Brain microvascular endothelial cell (primary cell): ENCODE data around the gene BRD1.
A peak's percentile ranks its signal among the peaks of the same experiment; 100 is the strongest.

Source experiments
- DNase-seq: peaks from one replicate; pipeline ENCODE4 v3.0.0-alpha.2; 2020
- H3K27ac ChIP-seq: fragments of 250-450 bp; sonication (Bioruptor Pico); 2 replicates; pipeline ENCODE4 v1.5.1; 2020; ENCODE audit warnings: mild to moderate bottlenecking, moderate library complexity
- H3K27me3 ChIP-seq: fragments of 250-450 bp; sonication (Bioruptor Pico); replicated peaks from 2 replicates; pipeline ENCODE4 v1.5.1; 2020; ENCODE audit warnings: mild to moderate bottlenecking
- H3K36me3 ChIP-seq: fragments of 250-450 bp; sonication (Bioruptor Pico); replicated peaks from 2 replicates; pipeline ENCODE4 v1.5.1; 2020; ENCODE audit warnings: mild to moderate bottlenecking
- H3K4me3 ChIP-seq: 2 replicates; pipeline ENCODE4 v1.5.1; 2011; ENCODE audit warnings: low read depth, mild to moderate bottlenecking, control low read depth, low read length, moderate library complexity
- CTCF ChIP-seq: IDR thresholded peaks from 2 replicates; pipeline ENCODE4 v1.5.1; 2011; ENCODE audit warnings: low read depth, mild to moderate bottlenecking, moderate library complexity, low read length, control low read depth, inconsistent platforms; ENCODE audit errors: missing control alignments
- in situ Hi-C: cut with HindIII; loops from 2 replicates; pipeline ENCODE4 v1.10.0; 2017; ENCODE audit warnings: low sequenced_read_pairs, low pct_ligation_motif_present

Gene BRD1

GRCh38 chr22:49827853-49828598 lies at the start of gene BRD1:
BRD1 (minus strand) TSS chr22:49827873; CDS start chr22:49824317, 3,556 bp downstream.
- no peaks in the 10 kb centered on the region for H3K27me3 ChIP-seq
- DNase-seq = peak; percentile 8
- peak within 1 kb of the TSS; percentile 74 for H3K4me3 ChIP-seq
- H3K36me3 ChIP-seq = peaks cover 10% of the 10 kb centered on the region
- peak within 1 kb of the TSS; percentile 79 for H3K27ac ChIP-seq
- in situ Hi-C loops = no loop called here
- no peak for TF ChIP-seq CTCF

- in situ Hi-C loops = no loop called here
- DNase-seq = no peak
- no peak for TF ChIP-seq CTCF
- no peaks in the 10 kb centered on the region for H3K36me3 ChIP-seq
- H3K27me3 ChIP-seq = no peaks in the 10 kb centered on the region
- no peak overlapping the region for H3K27ac ChIP-seq
- no peak overlapping the region for H3K4me3 ChIP-seq
Measured at GRCh38 chr22:49873228-49873940, 45.7 kb upstream of the BRD1 start.

- no peak for DNase-seq
- Histone ChIP-seq H3K4me3 (no peak overlapping the region), H3K36me3 (no peaks in the 10 kb centered on the region), H3K27ac (no peak overlapping the region), H3K27me3 (no peaks in the 10 kb centered on the region)
- TF ChIP-seq CTCF = no peak
- in situ Hi-C loops = no loop called here
Measured at GRCh38 chr22:49872347-49872746, 44.7 kb upstream of the BRD1 start.

GRCh38 chr22:49871482-49871881 lies 43.8 kb upstream of the BRD1 start:
- no peaks in the 10 kb centered on the region for H3K27me3 ChIP-seq
- DNase-seq = no peak

GRCh38 chr22:49869845-49870712 lies 42.4 kb upstream of the BRD1 start:
- DNase-seq = no peak
- no peak for TF ChIP-seq CTCF
- in situ Hi-C loops = no loop called here
- Histone ChIP-seq H3K27me3 (no peaks in the 10 kb centered on the region), H3K27ac (no peak overlapping the region), H3K4me3 (no peak overlapping the region), H3K36me3 (no peaks in the 10 kb centered on the region)

More at GRCh38 chr22:49871482-49871881, 43.8 kb upstream of the BRD1 start:
- no peak for TF ChIP-seq CTCF
- in situ Hi-C loops = no loop called here
- no peak overlapping the region for H3K27ac ChIP-seq
- H3K4me3 ChIP-seq = no peak overlapping the region
- H3K36me3 ChIP-seq = no peaks in the 10 kb centered on the region
